Colonic mucosa (tissue), 4 donors: Measurements from ENCODE around the gene SNX13. TPM values are rescaled to one million over a fixed set of nuclear protein-coding genes. Genes with fewer than 3 reads are reported as not detected.

Source experiments
- DNase-seq: peaks from one replicate; pipeline ENCODE4 v3.0.0-alpha.2; 2020
- H3K27ac ChIP-seq: fragments of 200-600 bp; one replicate; pipeline ENCODE4 v1.8.0; 2021
- H3K27me3 ChIP-seq: fragments of 200-600 bp; one replicate; pipeline ENCODE4 v1.8.0; 2021
- H3K36me3 ChIP-seq: fragments of 200-600 bp; one replicate; pipeline ENCODE4 v1.8.0; 2021
- H3K4me1 ChIP-seq: fragments of 200-600 bp; one replicate; pipeline ENCODE4 v1.8.0; 2021; ENCODE audit warnings: mild to moderate bottlenecking
- H3K4me3 ChIP-seq: fragments of 200-600 bp; one replicate; pipeline ENCODE4 v1.8.0; 2021
- H3K9ac ChIP-seq, 2 donors: one replicate each; pipeline ENCODE4 v1.7.0; 2013; ENCODE audit warnings: control low read depth in 2 of 2, low read depth in 2 of 2, low read length in 2 of 2
- H3K9me3 ChIP-seq: fragments of 200-600 bp; one replicate; pipeline ENCODE4 v1.8.0; 2021
- CTCF ChIP-seq: fragments of 200-600 bp; IDR thresholded peaks from one replicate; pipeline ENCODE4 v1.8.0; 2022; ENCODE audit warnings: antibody characterized with exemption, mild to moderate bottlenecking
- intact Hi-C: fragments of 100-400 bp; cut with DNase I; formaldehyde crosslinking; loops from one replicate; pipeline ENCODE4 v1.14.1; 2022
- total RNA-seq, 2 donors: library from RNA; stranded (reverse); fragmentation: NEBNext Ultra II Directional in 1 of 2; extraction: Animal tissue kit (Norgen Biotek cat#: 25700) in 1 of 2; gene quantifications; one replicate each; pipeline ENCODE4 v1.2.1, GENCODE V29; 2021
- donor health status: healthy.
- donor health status: DM: no; HTN: no; CAD: no.
- donor health status: DM: no; HTN: no; CAD: no.

The SNX13 gene
- total RNA-seq, 2 donors from 2014 or later = 52.5 to 71.4 TPM

- Histone ChIP-seq H3K4me3 (no peak overlapping the region), H3K9ac (no peak overlapping the region), H3K4me1 (no peaks in the 10 kb centered on the region), H3K27me3 (no peaks in the 10 kb centered on the region), H3K36me3 (no peaks in the 10 kb centered on the region), H3K27ac (no peak overlapping the region), H3K9me3 (no peaks in the 10 kb centered on the region)
- DNase-seq = no peak
- no peak for TF ChIP-seq CTCF
- intact Hi-C loops = no loop called here
These were observed 133.1 kb downstream of the SNX13 start for GRCh38 chr7:17807242-17807641.

- TF ChIP-seq CTCF = no peak
- Histone ChIP-seq H3K27ac (no peak overlapping the region), H3K9me3 (no peaks in the 10 kb centered on the region), H3K9ac (no peak overlapping the region), H3K4me1 (no peaks in the 10 kb centered on the region), H3K27me3 (no peaks in the 10 kb centered on the region), H3K36me3 (no peaks in the 10 kb centered on the region), H3K4me3 (no peak overlapping the region)
- intact Hi-C loops = no loop called here
- DNase-seq = no peak
These were observed 133.7 kb downstream of the SNX13 start for GRCh38 chr7:17806631-17807030.

- TF ChIP-seq CTCF = no peak
- no peak overlapping the region for H3K9ac ChIP-seq
- H3K27ac ChIP-seq = no peak overlapping the region
- no peak for DNase-seq
- no peaks in the 10 kb centered on the region for H3K27me3 ChIP-seq
- no peaks in the 10 kb centered on the region for H3K4me1 ChIP-seq
- intact Hi-C loops = no loop called here
- no peaks in the 10 kb centered on the region for H3K9me3 ChIP-seq
- no peak overlapping the region for H3K4me3 ChIP-seq
- no peaks in the 10 kb centered on the region for H3K36me3 ChIP-seq
These were observed 138.2 kb downstream of the SNX13 start for GRCh38 chr7:17802056-17802455.

GRCh38 chr7:17792075-17792936 is 148.0 kb downstream of the SNX13 start:
- H3K4me3 ChIP-seq = no peak overlapping the region
- H3K27me3 ChIP-seq = no peaks in the 10 kb centered on the region
- H3K36me3 ChIP-seq = no peaks in the 10 kb centered on the region
- H3K9ac ChIP-seq = no peak overlapping the region
- no peak for DNase-seq
- intact Hi-C loops = no loop called here
- no peak overlapping the region for H3K27ac ChIP-seq
- no peaks in the 10 kb centered on the region for H3K4me1 ChIP-seq
- no peaks in the 10 kb centered on the region for H3K9me3 ChIP-seq
- TF ChIP-seq CTCF = no peak

- no peak for TF ChIP-seq CTCF
- no peak overlapping the region for H3K4me3 ChIP-seq
- no peak overlapping the region for H3K9ac ChIP-seq
- H3K27ac ChIP-seq = no peak overlapping the region
- H3K9me3 ChIP-seq = no peaks in the 10 kb centered on the region
- no peaks in the 10 kb centered on the region for H3K27me3 ChIP-seq
- H3K36me3 ChIP-seq = no peaks in the 10 kb centered on the region
- DNase-seq = no peak
- no peaks in the 10 kb centered on the region for H3K4me1 ChIP-seq
- intact Hi-C loops = no loop called here
These were observed 153.0 kb downstream of the SNX13 start for GRCh38 chr7:17787257-17787656.
